GM23338 (cell line): ENCODE data around the gene LRP1B.

Experiments
- CREB1 ChIP-seq: fragments of 250-450 bp; sonication (Bioruptor Pico); IDR thresholded peaks from 2 replicates; pipeline ENCODE4 v1.5.0; 2020; ENCODE audit warnings: low read depth, mild to moderate bottlenecking, moderate library complexity
- CTCF ChIP-seq, 2 experiments: fragments of 200-600 bp in 1 of 2; sonication (generic) in 1 of 2; conservative IDR thresholded peaks; 2 replicates each; pipeline versions ENCODE4 v1.5.1 to v1.6.1; 2016 to 2017; ENCODE audit warnings: antibody characterized with exemption in 2 of 2, low read depth in 2 of 2, mild to moderate bottlenecking in 2 of 2, moderate library complexity in 1 of 2
- EZH2 ChIP-seq: fragments of 200-600 bp; sonication (generic); IDR thresholded peaks from one replicate; pipeline ENCODE4 v1.8.0; 2017; ENCODE audit warnings: antibody characterized with exemption, mild to moderate bottlenecking, low read depth; ENCODE audit not compliant: unreplicated experiment
- JUNB ChIP-seq: IDR thresholded peaks from one replicate; pipeline ENCODE4 v1.6.1; 2016; ENCODE audit warnings: antibody characterized with exemption; ENCODE audit not compliant: unreplicated experiment
- POLR2AphosphoS5 ChIP-seq: IDR thresholded peaks from 2 replicates; pipeline ENCODE4 v1.6.1; 2016; ENCODE audit warnings: antibody characterized with exemption, low read depth

- TF ChIP-seq CTCF (conservative IDR thresholded peaks at IDR 0.05; ENCODE audit: low read depth in 2 of 2) (no peak), EZH2 (no peak), JUNB (no peak), CREB1 (no peak), POLR2AphosphoS5 (no peak)
These were observed 713.5 kb downstream of the LRP1B start for GRCh38 chr2:141417246-141417797.
